ENCODE data around the gene FAM13A. TPM values are rescaled to one million over a fixed set of nuclear protein-coding genes. Genes with fewer than 3 reads are reported as not detected.

FAM13A gene
- total RNA-seq, 1 donor from 2014 or later, result 57.7 TPM

DNA sequence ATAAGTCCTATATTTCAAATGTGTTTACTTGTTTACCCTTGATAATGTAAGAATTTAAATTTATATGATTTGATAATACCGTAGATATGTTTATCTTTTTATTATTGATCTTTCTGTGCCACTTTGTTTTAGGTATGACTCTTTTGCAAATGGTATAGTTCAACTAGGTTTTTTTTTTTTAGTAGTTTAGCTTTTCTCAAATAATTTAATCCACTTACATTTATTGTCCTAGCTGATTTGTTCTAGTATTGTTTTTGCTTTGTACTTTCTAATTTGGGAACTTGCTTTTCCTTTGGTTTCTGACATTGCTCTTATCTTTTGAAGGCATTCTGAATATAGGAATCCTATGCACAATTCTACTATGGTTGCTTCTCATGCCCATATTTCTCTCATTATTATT, 260.4 kb downstream of the FAM13A start:
- Mint-ChIP-seq H3K27me3 (ENCODE audit: low read depth) (no peaks in the 10 kb centered on the region), H3K36me3 (peaks cover 32% of the 10 kb centered on the region), H3K4me1 (peaks cover 22% of the 10 kb centered on the region), H3K27ac (no peak overlapping the region), H3K4me3 (no peak overlapping the region), H3K9me3 (peaks cover 15% of the 10 kb centered on the region)
- no peak for TF ChIP-seq CTCF (IDR thresholded peaks at IDR 0.05; ENCODE audit: unreplicated experiment)
- DNase-seq (ENCODE audit: low spot score in 2 of 2, unreplicated experiment in 2 of 2), result no peak

DNA sequence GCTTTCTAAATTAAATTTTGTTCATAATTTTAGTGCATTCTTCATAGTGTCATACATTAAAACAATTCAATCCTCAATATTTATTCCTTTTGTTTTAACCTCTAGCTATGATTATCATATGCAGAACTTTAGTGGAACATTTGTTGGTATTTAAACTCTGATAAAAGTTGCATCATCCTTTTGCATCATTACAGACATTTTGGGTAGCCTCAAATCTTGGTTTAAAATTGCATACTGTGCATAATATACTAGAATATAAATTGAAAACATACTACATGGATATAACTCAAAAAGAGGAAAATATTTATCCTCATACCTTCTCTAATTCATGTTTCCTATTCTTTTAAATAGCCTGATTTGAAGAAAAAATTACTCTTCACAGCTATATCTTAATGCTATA, 262.0 kb downstream of the FAM13A start:
- no peak overlapping the region for H3K4me3 Mint-ChIP-seq
- no peaks in the 10 kb centered on the region for H3K27me3 Mint-ChIP-seq (ENCODE audit: low read depth)
- no peak for DNase-seq (ENCODE audit: low spot score in 2 of 2, unreplicated experiment in 2 of 2)
- H3K36me3 Mint-ChIP-seq, result peaks cover 35% of the 10 kb centered on the region
- peaks cover 22% of the 10 kb centered on the region for H3K4me1 Mint-ChIP-seq
- peaks cover 15% of the 10 kb centered on the region for H3K9me3 Mint-ChIP-seq
- no peak for TF ChIP-seq CTCF (IDR thresholded peaks at IDR 0.05; ENCODE audit: unreplicated experiment)
- no peak overlapping the region for H3K27ac Mint-ChIP-seq

DNA sequence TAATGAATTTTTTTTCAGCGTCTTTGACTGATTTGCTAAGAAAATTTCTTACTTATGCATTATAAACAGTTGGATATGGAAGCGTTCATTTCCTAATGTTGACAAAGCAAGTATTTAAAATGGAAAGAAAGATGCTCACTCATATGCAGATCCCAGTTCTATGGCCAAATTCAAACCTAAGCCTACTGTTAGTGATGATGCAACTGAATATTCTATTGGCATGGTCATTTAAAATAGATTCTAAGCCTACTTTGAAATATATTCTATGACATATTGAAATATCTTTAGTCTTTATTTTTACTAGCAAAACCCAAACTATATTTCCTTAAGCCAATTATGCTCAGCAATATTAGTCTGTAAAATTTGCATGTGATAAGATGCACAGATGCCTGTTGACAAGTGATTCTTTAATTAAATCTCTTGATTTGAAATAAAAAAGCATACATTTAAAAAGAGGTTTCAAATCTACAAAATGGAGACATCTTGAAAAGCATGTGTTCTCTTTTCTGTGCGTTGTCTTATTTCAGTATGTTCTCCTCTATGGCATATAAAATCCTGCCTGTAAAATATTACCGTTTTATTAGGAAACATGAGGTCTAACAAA, 262.8 kb downstream of the FAM13A start:
- Mint-ChIP-seq H3K4me1 (peaks cover 22% of the 10 kb centered on the region), H3K4me3 (no peak overlapping the region), H3K27me3 (ENCODE audit: low read depth) (no peaks in the 10 kb centered on the region), H3K27ac (peak overlapping the region; percentile 94), H3K36me3 (peaks cover 38% of the 10 kb centered on the region), H3K9me3 (peaks cover 15% of the 10 kb centered on the region)
- TF ChIP-seq CTCF (IDR thresholded peaks at IDR 0.05; ENCODE audit: unreplicated experiment), result no peak
- no peak for DNase-seq (ENCODE audit: low spot score in 2 of 2, unreplicated experiment in 2 of 2)

GRCh38 chr4:88793475-88793874, 263.5 kb downstream of the FAM13A start:
- H3K27ac Mint-ChIP-seq, result peak overlapping the region; percentile 94
- no peak for TF ChIP-seq CTCF (IDR thresholded peaks at IDR 0.05; ENCODE audit: unreplicated experiment)

GRCh38 chr4:88792821-88793220, 264.2 kb downstream of the FAM13A start:
- peaks cover 13% of the 10 kb centered on the region for H3K9me3 Mint-ChIP-seq
- no peak for DNase-seq (ENCODE audit: low spot score in 2 of 2, unreplicated experiment in 2 of 2)
- no peak for TF ChIP-seq CTCF (IDR thresholded peaks at IDR 0.05; ENCODE audit: unreplicated experiment)
- H3K36me3 Mint-ChIP-seq, result peaks cover 36% of the 10 kb centered on the region
- H3K27ac Mint-ChIP-seq, result peak overlapping the region; percentile 94
- no peaks in the 10 kb centered on the region for H3K27me3 Mint-ChIP-seq (ENCODE audit: low read depth)
- peaks cover 22% of the 10 kb centered on the region for H3K4me1 Mint-ChIP-seq
- no peak overlapping the region for H3K4me3 Mint-ChIP-seq

More at GRCh38 chr4:88793475-88793874, 263.5 kb downstream of the FAM13A start:
- Mint-ChIP-seq H3K27me3 (ENCODE audit: low read depth) (no peaks in the 10 kb centered on the region), H3K36me3 (peaks cover 39% of the 10 kb centered on the region), H3K9me3 (peaks cover 15% of the 10 kb centered on the region), H3K4me1 (peaks cover 22% of the 10 kb centered on the region), H3K4me3 (no peak overlapping the region)
- no peak for DNase-seq (ENCODE audit: low spot score in 2 of 2, unreplicated experiment in 2 of 2)

Data from mesothelial cell of epicardium (in vitro differentiated cells).